HG02943 (cell line): ENCODE measurements around the gene UGCG.
"Not testable (repeated sequence)": the region's sequence is repeated elsewhere in the genome, so short reads cannot be mapped to it uniquely, and the experiment has no call there.

ENCODE experiments used
- ATAC-seq: cut with Tn5 transposase; IDR thresholded peaks from one replicate; pipeline ENCODE4 v1.9.1; 2021; ENCODE audit warnings: mild to moderate bottlenecking, low read depth, moderate library complexity; ENCODE audit not compliant: unreplicated experiment

UGCG gene

GRCh38 chr9:111895996-111896941, at the start of gene UGCG:
Gene UGCG, plus strand, starts transcription at chr9:111896814. Its CDS starts 402 bp downstream, at chr9:111897216.
- ATAC-seq, result peak; percentile 76

GRCh38 chr9:111851553-111851952, 45.1 kb upstream of the UGCG start:
- no peak for ATAC-seq

GRCh38 chr9:111852291-111852690, 44.3 kb upstream of the UGCG start:
- ATAC-seq, result no peak

GRCh38 chr9:111853450-111853827, 43.2 kb upstream of the UGCG start:
- ATAC-seq, result no peak

- no peak for ATAC-seq
Observed at GRCh38 chr9:111854799-111855198, 41.8 kb upstream of the UGCG start.

GRCh38 chr9:111857555-111858211, 38.9 kb upstream of the UGCG start:
- ATAC-seq, result no peak

GRCh38 chr9:111860443-111860842, 36.2 kb upstream of the UGCG start:
- no peak for ATAC-seq

GRCh38 chr9:111863636-111864035, 33.0 kb upstream of the UGCG start:
- ATAC-seq, result no peak

GRCh38 chr9:111866976-111867375, 29.6 kb upstream of the UGCG start:
- no peak for ATAC-seq

- ATAC-seq, result no peak
Observed at GRCh38 chr9:111868475-111868874, 28.1 kb upstream of the UGCG start.

- ATAC-seq, result no peak
Observed at GRCh38 chr9:111870774-111871498, 25.7 kb upstream of the UGCG start.

- ATAC-seq, result no peak
Observed at GRCh38 chr9:111871499-111871855, 25.1 kb upstream of the UGCG start.

- no peak for ATAC-seq
Observed at GRCh38 chr9:111872886-111873285, 23.7 kb upstream of the UGCG start.

- no peak for ATAC-seq
Observed at GRCh38 chr9:111873901-111874300, 22.7 kb upstream of the UGCG start.

GRCh38 chr9:111874500-111874899, 22.1 kb upstream of the UGCG start:
- ATAC-seq, result no peak

- not testable (repeated sequence) for ATAC-seq
Observed at GRCh38 chr9:111875291-111875690, 21.3 kb upstream of the UGCG start.

- ATAC-seq, result not testable (repeated sequence)
Observed at GRCh38 chr9:111875691-111876090, 20.9 kb upstream of the UGCG start.

GRCh38 chr9:111876179-111876578, 20.4 kb upstream of the UGCG start:
- ATAC-seq, result no peak

- no peak for ATAC-seq
Observed at GRCh38 chr9:111877420-111877819, 19.2 kb upstream of the UGCG start.

- no peak for ATAC-seq
Observed at GRCh38 chr9:111878946-111879345, 17.7 kb upstream of the UGCG start.
